Activated CD8-positive, alpha-beta T cell treated with anti-CD3 and anti-CD28 coated beads for 36 hours (primary cell): ENCODE results near the gene PAX3. TPM values are rescaled to one million over a fixed set of nuclear protein-coding genes. Genes with fewer than 3 reads are reported as not detected.

Experiments
- ATAC-seq: fragments of 200-7000 bp; cut with Tn5 transposase; one replicate; pipeline ENCODE4 v1.10.0; 2021; ENCODE audit warnings: mild to moderate bottlenecking, moderate library complexity
- CTCF ChIA-PET: fragments of 350-600 bp; sonication (Branson Sonifier 250); formaldehyde crosslinking; loops from one replicate; lab custom pipeline; 2021; ENCODE audit warnings: antibody characterized with exemption; lab: Charles Lee
- POLR2A ChIA-PET: fragments of 350-600 bp; sonication (Branson Sonifier 250); formaldehyde crosslinking; loops from one replicate; lab custom pipeline; 2021; ENCODE audit warnings: antibody characterized with exemption; lab: Charles Lee
- DNase-seq: peaks from one replicate; pipeline ENCODE4 v3.0.0-alpha.2; 2020
- H3K27ac Mint-ChIP-seq: one replicate; pipeline ENCODE4 v1.8.0; 2021; ENCODE audit warnings: mild to moderate bottlenecking, mixed read lengths
- H3K27me3 Mint-ChIP-seq: one replicate; pipeline ENCODE4 v1.8.0; 2021; ENCODE audit warnings: mixed read lengths
- H3K36me3 Mint-ChIP-seq: one replicate; pipeline ENCODE4 v1.8.0; 2021; ENCODE audit warnings: low read depth, mixed read lengths
- H3K4me1 Mint-ChIP-seq: one replicate; pipeline ENCODE4 v1.8.0; 2021; ENCODE audit warnings: low read depth, mixed read lengths
- H3K4me3 Mint-ChIP-seq: one replicate; pipeline ENCODE4 v1.8.0; 2021; ENCODE audit warnings: mild to moderate bottlenecking, moderate library complexity, mixed read lengths
- H3K9me3 Mint-ChIP-seq: one replicate; pipeline ENCODE4 v1.8.0; 2021; ENCODE audit warnings: mixed read lengths
- intact Hi-C: fragments of 100-400 bp; cut with micrococcal nuclease; formaldehyde crosslinking; loops from one replicate; pipeline ENCODE4 v1.10.0; 2022
- total RNA-seq, 2 experiments: library from RNA; stranded (reverse); gene quantifications; one replicate each; pipeline ENCODE4 v1.2.3, GENCODE V29; 2021
- TF ChIP-seq, protein P1 (sequence below): fragments of 200-600 bp; IDR thresholded peaks from one replicate; pipeline ENCODE4 v1.8.0; 2022; ENCODE audit warnings: antibody characterized with exemption, mild to moderate bottlenecking

The PAX3 gene
- total RNA-seq, 2 experiments from 2014 or later: not detected

DNA sequence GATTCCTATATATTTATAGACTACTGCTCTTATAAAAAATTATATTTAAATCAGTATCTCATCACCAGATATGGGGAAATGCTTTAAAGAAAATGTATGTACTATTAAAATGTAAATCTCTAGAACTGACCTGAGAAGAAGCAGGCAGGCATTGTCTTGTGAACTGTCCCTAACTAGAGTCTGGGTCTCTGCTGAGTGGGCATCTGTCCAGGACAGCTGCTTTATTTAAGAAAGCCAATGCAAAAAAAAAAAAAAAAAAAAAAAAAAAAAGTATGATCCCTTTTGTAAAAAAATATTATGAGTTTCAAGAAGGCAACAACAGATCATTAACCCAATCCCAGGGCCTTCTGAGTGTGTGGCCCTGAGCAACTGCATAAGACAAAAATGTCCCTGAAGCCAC, 66.0 kb downstream of the PAX3 start:
- Mint-ChIP-seq H3K36me3 (no peaks in the 10 kb centered on the region), H3K4me3 (no peak overlapping the region), H3K9me3 (no peaks in the 10 kb centered on the region), H3K27ac (no peak overlapping the region), H3K27me3 (peaks cover 1% of the 10 kb centered on the region), H3K4me1 (no peaks in the 10 kb centered on the region)
- DNase-seq (no peak), ATAC-seq (no peak)
- CTCF ChIA-PET: no interaction called here
- POLR2A ChIA-PET: no interaction called here
- TF ChIP-seq, protein P1, sequence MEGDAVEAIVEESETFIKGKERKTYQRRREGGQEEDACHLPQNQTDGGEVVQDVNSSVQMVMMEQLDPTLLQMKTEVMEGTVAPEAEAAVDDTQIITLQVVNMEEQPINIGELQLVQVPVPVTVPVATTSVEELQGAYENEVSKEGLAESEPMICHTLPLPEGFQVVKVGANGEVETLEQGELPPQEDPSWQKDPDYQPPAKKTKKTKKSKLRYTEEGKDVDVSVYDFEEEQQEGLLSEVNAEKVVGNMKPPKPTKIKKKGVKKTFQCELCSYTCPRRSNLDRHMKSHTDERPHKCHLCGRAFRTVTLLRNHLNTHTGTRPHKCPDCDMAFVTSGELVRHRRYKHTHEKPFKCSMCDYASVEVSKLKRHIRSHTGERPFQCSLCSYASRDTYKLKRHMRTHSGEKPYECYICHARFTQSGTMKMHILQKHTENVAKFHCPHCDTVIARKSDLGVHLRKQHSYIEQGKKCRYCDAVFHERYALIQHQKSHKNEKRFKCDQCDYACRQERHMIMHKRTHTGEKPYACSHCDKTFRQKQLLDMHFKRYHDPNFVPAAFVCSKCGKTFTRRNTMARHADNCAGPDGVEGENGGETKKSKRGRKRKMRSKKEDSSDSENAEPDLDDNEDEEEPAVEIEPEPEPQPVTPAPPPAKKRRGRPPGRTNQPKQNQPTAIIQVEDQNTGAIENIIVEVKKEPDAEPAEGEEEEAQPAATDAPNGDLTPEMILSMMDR: no peak
- intact Hi-C loops: no loop called here

DNA sequence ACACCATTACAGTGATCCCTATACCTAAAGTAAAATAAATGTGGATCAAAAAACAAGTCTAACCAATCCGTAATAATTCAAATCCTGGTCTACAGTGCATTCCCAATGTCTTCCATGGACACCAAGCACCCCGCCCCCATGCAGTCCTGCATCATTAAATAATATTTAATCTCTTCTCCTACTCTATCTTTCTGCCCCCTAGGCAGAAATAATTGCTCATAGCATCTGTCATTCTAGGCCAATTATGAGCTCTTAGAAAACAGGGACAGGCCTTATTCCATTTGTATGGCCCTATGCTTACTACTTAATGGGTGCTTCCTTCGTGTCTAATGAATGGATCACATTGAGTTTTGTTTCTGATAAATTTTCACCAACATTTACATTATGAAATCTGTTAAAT, 66.4 kb downstream of the PAX3 start:
- no peaks in the 10 kb centered on the region for H3K27me3 Mint-ChIP-seq
- ATAC-seq (no peak), DNase-seq (no peak)
- CTCF ChIA-PET: no interaction called here
- intact Hi-C loops: no loop called here
- TF ChIP-seq, protein P1: no peak
- H3K9me3 Mint-ChIP-seq: no peaks in the 10 kb centered on the region
- no peak overlapping the region for H3K4me3 Mint-ChIP-seq
- H3K36me3 Mint-ChIP-seq: no peaks in the 10 kb centered on the region
- no peak overlapping the region for H3K27ac Mint-ChIP-seq
- H3K4me1 Mint-ChIP-seq: no peaks in the 10 kb centered on the region
- POLR2A ChIA-PET: no interaction called here

DNA sequence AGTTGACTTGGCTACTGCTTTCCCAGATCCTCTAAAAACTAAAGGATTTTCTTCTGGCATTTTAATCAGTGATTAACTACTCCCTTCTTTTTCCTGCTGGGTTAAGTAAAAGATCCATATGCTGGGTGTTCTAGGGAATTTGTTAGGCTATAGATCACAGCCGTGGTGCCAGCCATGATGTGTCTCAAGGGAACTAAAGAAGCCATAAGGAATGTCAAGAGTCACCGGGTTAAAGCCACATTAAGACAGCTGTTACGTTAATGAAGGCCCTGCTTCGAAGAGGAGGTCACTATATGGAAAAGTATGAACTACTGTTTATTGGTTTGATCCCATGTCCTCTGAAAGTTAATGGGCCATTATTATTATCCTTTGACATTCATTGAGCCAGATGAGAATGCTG, 70.7 kb downstream of the PAX3 start:
- TF ChIP-seq, protein P1: no peak
- Mint-ChIP-seq H3K27me3 (no peaks in the 10 kb centered on the region), H3K27ac (no peak overlapping the region), H3K4me3 (no peak overlapping the region), H3K36me3 (no peaks in the 10 kb centered on the region), H3K9me3 (no peaks in the 10 kb centered on the region), H3K4me1 (no peaks in the 10 kb centered on the region)
- ATAC-seq: no peak
- DNase-seq: no peak
- POLR2A ChIA-PET: no interaction called here
- intact Hi-C loops: no loop called here
- CTCF ChIA-PET: no interaction called here

DNA sequence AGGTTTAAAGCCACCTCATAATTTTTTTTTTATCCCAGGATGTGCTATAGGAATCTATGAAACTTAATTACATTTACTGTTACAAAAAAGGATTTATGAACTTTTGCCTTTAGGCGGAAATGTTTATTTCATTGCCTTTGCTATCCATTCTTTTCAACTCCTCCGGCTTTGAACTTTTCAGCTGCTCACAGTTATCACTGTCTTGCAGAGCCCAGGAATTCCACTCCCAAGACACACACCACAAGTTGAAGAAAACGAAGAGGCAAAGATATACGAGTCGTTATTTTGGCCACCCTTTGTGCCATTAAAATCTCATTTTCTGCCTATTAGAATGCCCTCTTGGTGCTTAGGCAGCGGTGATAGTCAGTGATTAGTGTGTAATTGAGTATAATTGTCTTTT, 80.0 kb downstream of the PAX3 start:
- no peaks in the 10 kb centered on the region for H3K9me3 Mint-ChIP-seq
- H3K27me3 Mint-ChIP-seq: no peaks in the 10 kb centered on the region
- no peaks in the 10 kb centered on the region for H3K4me1 Mint-ChIP-seq
- ATAC-seq (no peak), DNase-seq (no peak)
- TF ChIP-seq, protein P1: no peak
- intact Hi-C loops: no loop called here
- H3K27ac Mint-ChIP-seq: no peak overlapping the region
- CTCF ChIA-PET: interaction anchor here (1.3 kb wide), 1 partner anchor 344 kb away, joined by 3 read pairs; no protein-coding TSS in a partner anchor
- H3K36me3 Mint-ChIP-seq: no peaks in the 10 kb centered on the region
- POLR2A ChIA-PET: no interaction called here
- no peak overlapping the region for H3K4me3 Mint-ChIP-seq

DNA sequence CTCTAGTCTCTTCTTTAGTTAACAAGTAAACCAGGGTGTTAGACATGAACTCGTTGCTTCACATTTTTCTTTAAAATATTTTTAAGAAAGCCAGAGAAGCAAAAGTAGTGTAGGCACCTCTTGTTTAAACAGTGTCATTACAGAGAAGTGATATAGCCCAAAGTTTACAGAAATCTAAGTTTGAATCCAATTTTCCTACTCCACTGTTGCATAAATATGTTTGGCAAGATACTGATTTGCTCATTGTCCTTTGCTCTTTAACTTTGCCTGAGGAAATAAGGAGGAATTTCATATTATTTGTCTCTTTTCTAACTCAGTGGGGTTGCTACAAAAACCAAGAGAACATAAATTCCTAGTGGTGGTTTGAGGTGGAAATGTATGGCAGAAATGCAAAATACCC, 81.1 kb downstream of the PAX3 start:
- H3K9me3 Mint-ChIP-seq: no peaks in the 10 kb centered on the region
- intact Hi-C loops: no loop called here
- POLR2A ChIA-PET: no interaction called here
- no peaks in the 10 kb centered on the region for H3K4me1 Mint-ChIP-seq
- no peak overlapping the region for H3K27ac Mint-ChIP-seq
- CTCF ChIA-PET: no interaction called here
- no peaks in the 10 kb centered on the region for H3K36me3 Mint-ChIP-seq
- ATAC-seq (no peak), DNase-seq (no peak)
- TF ChIP-seq, protein P1: no peak
- H3K27me3 Mint-ChIP-seq: no peaks in the 10 kb centered on the region
- H3K4me3 Mint-ChIP-seq: no peak overlapping the region
